Measurements from ENCODE around the gene CDYL2. TPM values are rescaled to one million over a fixed set of nuclear protein-coding genes. Genes with fewer than 3 reads are reported as not detected.

The CDYL2 gene
- 10 to 100 TPM; 15.4 to 22.5 (median 20.6) TPM for total RNA-seq (2021; fragmentation: NEBNext Ultra II Directional; extraction: Animal tissue kit (Norgen Biotek cat#: 25700))
- long read RNA-seq, partial matches to known transcripts = 0 of 2 reads
- long read RNA-seq, other reads (novel, unspliced or antisense) = 2 of 2 reads

GRCh38 chr16:80804526-80805383, at the start of gene CDYL2:
Gene CDYL2, minus strand, starts transcription at chr16:80804598. Its CDS starts 425 bp downstream, at chr16:80804173.
- no peaks in the 10 kb centered on the region for H3K27me3 Mint-ChIP-seq (ENCODE audit: insufficient read depth)
- H3K9me3 Mint-ChIP-seq = no peaks in the 10 kb centered on the region
- TF ChIP-seq CTCF (IDR thresholded peaks at IDR 0.05) = no peak
- H3K4me3 Mint-ChIP-seq = peak within 1 kb of the TSS; percentile 90
- H3K27ac Mint-ChIP-seq = peak within 1 kb of the TSS; percentile 82
- no peak for DNase-seq
- peaks cover 12% of the 10 kb centered on the region for H3K36me3 Mint-ChIP-seq (ENCODE audit: low read depth)
- peaks cover 30% of the 10 kb centered on the region for H3K4me1 Mint-ChIP-seq (ENCODE audit: low read depth)

GRCh38 chr16:80852261-80852872, 48.0 kb upstream of the CDYL2 start:
- Mint-ChIP-seq H3K27ac (no peak overlapping the region), H3K36me3 (ENCODE audit: low read depth) (no peaks in the 10 kb centered on the region), H3K9me3 (no peaks in the 10 kb centered on the region), H3K4me3 (no peak overlapping the region), H3K27me3 (ENCODE audit: insufficient read depth) (peaks cover 6% of the 10 kb centered on the region), H3K4me1 (ENCODE audit: low read depth) (no peaks in the 10 kb centered on the region)
- DNase-seq = peak; percentile 21
- peak; percentile 82 for TF ChIP-seq CTCF (IDR thresholded peaks at IDR 0.05)

GRCh38 chr16:80851831-80852230, 47.4 kb upstream of the CDYL2 start:
- Mint-ChIP-seq H3K36me3 (ENCODE audit: low read depth) (no peaks in the 10 kb centered on the region), H3K9me3 (no peaks in the 10 kb centered on the region), H3K27me3 (ENCODE audit: insufficient read depth) (peaks cover 6% of the 10 kb centered on the region), H3K27ac (no peak overlapping the region), H3K4me3 (no peak overlapping the region), H3K4me1 (ENCODE audit: low read depth) (no peaks in the 10 kb centered on the region)
- TF ChIP-seq CTCF (IDR thresholded peaks at IDR 0.05) = no peak
- no peak for DNase-seq

GRCh38 chr16:80850757-80851156, 46.4 kb upstream of the CDYL2 start:
- H3K9me3 Mint-ChIP-seq = no peaks in the 10 kb centered on the region
- H3K27me3 Mint-ChIP-seq (ENCODE audit: insufficient read depth) = peaks cover 6% of the 10 kb centered on the region
- H3K27ac Mint-ChIP-seq = no peak overlapping the region
- TF ChIP-seq CTCF (IDR thresholded peaks at IDR 0.05) = no peak
- H3K4me3 Mint-ChIP-seq = no peak overlapping the region
- H3K36me3 Mint-ChIP-seq (ENCODE audit: low read depth) = no peaks in the 10 kb centered on the region
- no peak for DNase-seq
- no peaks in the 10 kb centered on the region for H3K4me1 Mint-ChIP-seq (ENCODE audit: low read depth)

- no peak for TF ChIP-seq CTCF (IDR thresholded peaks at IDR 0.05)
- peaks cover 6% of the 10 kb centered on the region for H3K9me3 Mint-ChIP-seq
- H3K27ac Mint-ChIP-seq = no peak overlapping the region
- H3K4me3 Mint-ChIP-seq = no peak overlapping the region
- H3K36me3 Mint-ChIP-seq (ENCODE audit: low read depth) = peaks cover 5% of the 10 kb centered on the region; the same call in 1 of the 2 replicates
- peaks cover 6% of the 10 kb centered on the region; the same call in 1 of the 2 replicates for H3K27me3 Mint-ChIP-seq (ENCODE audit: insufficient read depth)
- no peak for DNase-seq
- H3K4me1 Mint-ChIP-seq (ENCODE audit: low read depth) = no peaks in the 10 kb centered on the region
These were observed 44.5 kb upstream of the CDYL2 start for GRCh38 chr16:80848862-80849261.

Measured in HFFc6 (cell line).